Measurements from ENCODE around the gene ABCG5. TPM values are rescaled to one million over a fixed set of nuclear protein-coding genes. Genes with fewer than 3 reads are reported as not detected.

Gene ABCG5
- total RNA-seq, 4 donors from 2014 or later = 1.7 to 9.3 (median 5.3) TPM

- Histone ChIP-seq H3K9me3 (no peaks in the 10 kb centered on the region), H3K36me3 (no peaks in the 10 kb centered on the region), H3K27me3 (no peaks in the 10 kb centered on the region), H3K27ac (no peak overlapping the region), H3K4me1 (no peaks in the 10 kb centered on the region), H3K4me3 (no peak overlapping the region)
- DNase-seq = no peak
- TF ChIP-seq, protein P1, sequence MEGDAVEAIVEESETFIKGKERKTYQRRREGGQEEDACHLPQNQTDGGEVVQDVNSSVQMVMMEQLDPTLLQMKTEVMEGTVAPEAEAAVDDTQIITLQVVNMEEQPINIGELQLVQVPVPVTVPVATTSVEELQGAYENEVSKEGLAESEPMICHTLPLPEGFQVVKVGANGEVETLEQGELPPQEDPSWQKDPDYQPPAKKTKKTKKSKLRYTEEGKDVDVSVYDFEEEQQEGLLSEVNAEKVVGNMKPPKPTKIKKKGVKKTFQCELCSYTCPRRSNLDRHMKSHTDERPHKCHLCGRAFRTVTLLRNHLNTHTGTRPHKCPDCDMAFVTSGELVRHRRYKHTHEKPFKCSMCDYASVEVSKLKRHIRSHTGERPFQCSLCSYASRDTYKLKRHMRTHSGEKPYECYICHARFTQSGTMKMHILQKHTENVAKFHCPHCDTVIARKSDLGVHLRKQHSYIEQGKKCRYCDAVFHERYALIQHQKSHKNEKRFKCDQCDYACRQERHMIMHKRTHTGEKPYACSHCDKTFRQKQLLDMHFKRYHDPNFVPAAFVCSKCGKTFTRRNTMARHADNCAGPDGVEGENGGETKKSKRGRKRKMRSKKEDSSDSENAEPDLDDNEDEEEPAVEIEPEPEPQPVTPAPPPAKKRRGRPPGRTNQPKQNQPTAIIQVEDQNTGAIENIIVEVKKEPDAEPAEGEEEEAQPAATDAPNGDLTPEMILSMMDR (IDR thresholded peaks at IDR 0.05) = no peak
Measured at GRCh38 chr2:43841949-43842865, 3.6 kb upstream of the ABCG5 start.

DNA sequence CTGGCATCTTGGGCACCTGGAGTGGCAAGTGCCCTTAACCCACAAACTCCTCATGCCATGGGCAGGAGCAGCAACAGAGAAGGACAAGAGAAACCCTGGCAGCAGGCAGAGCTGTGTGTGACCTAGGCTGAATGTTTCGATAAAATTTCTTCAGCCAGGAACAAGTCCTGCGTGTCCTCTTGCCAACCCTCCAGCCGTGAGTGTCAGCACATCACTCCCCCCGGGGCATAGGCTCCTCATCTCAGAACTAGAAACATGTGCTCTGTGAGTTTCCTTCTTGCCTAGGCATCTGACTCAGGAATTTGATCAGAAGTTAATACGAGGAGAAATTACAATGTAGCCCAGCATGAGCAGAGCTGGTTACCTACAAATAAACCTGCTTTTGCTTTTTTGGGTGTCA is 2.3 kb upstream of the ABCG5 start:
- H3K4me3 ChIP-seq = no peak overlapping the region
- H3K9me3 ChIP-seq = no peaks in the 10 kb centered on the region
- TF ChIP-seq, protein P1 (IDR thresholded peaks at IDR 0.05) = no peak
- TF ChIP-seq POLR2A (IDR thresholded peaks at IDR 0.05) = no peak

DNA sequence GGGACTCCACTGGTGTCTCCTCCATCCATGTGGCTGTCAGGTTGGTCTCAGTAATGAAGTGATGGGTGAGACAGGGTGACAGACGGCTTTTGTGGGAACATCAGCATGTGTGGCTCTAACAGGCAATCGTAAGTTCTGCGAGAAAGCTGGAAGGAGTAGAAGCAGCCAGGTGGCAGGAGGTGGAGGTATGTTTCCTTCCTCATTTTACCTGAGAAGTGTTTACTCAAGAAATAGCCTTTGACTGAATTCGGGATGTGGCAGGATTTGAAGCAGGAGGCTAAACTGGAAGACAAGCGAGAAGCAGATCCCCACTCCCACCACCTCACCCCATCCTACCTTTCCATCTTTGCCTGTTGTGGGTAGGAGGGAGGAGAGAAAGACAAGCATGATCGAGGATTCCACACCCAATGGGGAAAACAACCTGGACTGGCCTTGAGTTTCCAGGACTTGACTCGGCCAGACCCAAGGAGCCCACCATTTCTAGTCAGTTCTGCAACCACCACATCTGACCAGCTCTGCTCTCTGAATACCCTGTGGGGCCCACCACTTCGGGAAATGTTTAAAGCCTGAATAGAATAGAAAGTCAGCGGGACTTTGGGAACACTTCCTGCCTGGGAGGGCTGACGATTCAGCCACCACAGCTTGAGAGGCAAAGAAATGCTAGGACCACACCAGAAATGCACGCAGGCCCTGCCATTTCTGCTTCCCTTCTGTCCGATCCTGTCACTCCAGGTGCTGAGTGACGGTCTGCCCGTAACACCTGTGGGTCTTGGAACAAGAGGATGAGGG is 1.3 kb upstream of the ABCG5 start:
- Histone ChIP-seq H3K9me3 (no peaks in the 10 kb centered on the region), H3K36me3 (no peaks in the 10 kb centered on the region), H3K4me1 (no peaks in the 10 kb centered on the region), H3K4me3 (no peak overlapping the region), H3K27me3 (no peaks in the 10 kb centered on the region), H3K27ac (no peak overlapping the region)
- TF ChIP-seq, protein P1 (IDR thresholded peaks at IDR 0.05) = no peak
- TF ChIP-seq POLR2A (IDR thresholded peaks at IDR 0.05) = no peak
- no peak for DNase-seq

More for the DNA sequence above, 2.3 kb upstream of the ABCG5 start:
- DNase-seq = no peak
- no peaks in the 10 kb centered on the region for H3K4me1 ChIP-seq
- no peaks in the 10 kb centered on the region for H3K27me3 ChIP-seq
- H3K27ac ChIP-seq = no peak overlapping the region
- H3K36me3 ChIP-seq = no peaks in the 10 kb centered on the region

- Histone ChIP-seq H3K27me3 (no peaks in the 10 kb centered on the region), H3K9me3 (no peaks in the 10 kb centered on the region), H3K4me3 (no peak overlapping the region), H3K4me1 (no peaks in the 10 kb centered on the region), H3K36me3 (no peaks in the 10 kb centered on the region), H3K27ac (no peak overlapping the region)
- TF ChIP-seq, protein P1 (IDR thresholded peaks at IDR 0.05) = no peak
- DNase-seq = no peak
Measured at GRCh38 chr2:43837831-43838559, 644 bp downstream of the ABCG5 start.

- H3K36me3 ChIP-seq = no peaks in the 10 kb centered on the region
- no peaks in the 10 kb centered on the region for H3K4me1 ChIP-seq
- H3K4me3 ChIP-seq = no peak overlapping the region
- H3K9me3 ChIP-seq = no peaks in the 10 kb centered on the region
- no peak for DNase-seq
- TF ChIP-seq, protein P1 (IDR thresholded peaks at IDR 0.05) = no peak
- no peak for TF ChIP-seq POLR2A (IDR thresholded peaks at IDR 0.05)
- H3K27me3 ChIP-seq = no peaks in the 10 kb centered on the region
- H3K27ac ChIP-seq = no peak overlapping the region
Measured at GRCh38 chr2:43837033-43837432, 1.6 kb downstream of the ABCG5 start.

Measured in Peyer's patch (tissue), 4 donors.